ENCODE measurements around the gene ASNSD1. TPM values are rescaled to one million over a fixed set of nuclear protein-coding genes. Genes with fewer than 3 reads are reported as not detected.

Gene ASNSD1
- total and polyA plus RNA-seq, 2 of the 8 experiments (the other 6 are each of a cell fraction or from before 2014, with no cell fraction given), result 14.1 to 44.8 TPM

DNA sequence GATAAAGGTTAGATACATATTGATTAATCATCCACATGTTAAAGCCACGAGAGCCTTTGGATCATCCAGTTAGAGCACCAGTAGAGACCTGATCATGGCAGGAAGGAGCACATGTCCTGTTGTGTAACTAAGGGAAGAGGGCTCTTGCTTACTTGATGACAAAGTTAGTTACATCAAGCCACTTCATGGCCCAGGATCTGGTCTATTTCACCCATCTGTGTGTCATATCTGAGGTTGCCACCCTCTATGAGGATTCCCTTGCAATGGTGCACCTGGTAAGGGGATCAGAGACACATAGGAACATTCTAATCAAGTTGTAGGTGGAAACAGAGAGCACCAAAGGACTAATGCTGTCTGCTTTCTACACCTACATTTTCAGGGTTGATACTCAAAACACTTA is 19.9 kb downstream of the ASNSD1 start:
- Histone ChIP-seq H3K56ac (replicated peaks; ENCODE audit: insufficient read length, low read depth, low read length) (no peak overlapping the region), H4K20me1 (replicated peaks in 1 of 2; ENCODE audit: control insufficient read depth in 1 of 2, insufficient read depth in 2 of 2, low read length in 2 of 2) (no peaks in the 10 kb centered on the region), H3K36me3 (ENCODE audit: control insufficient read depth in 2 of 4, insufficient read depth in 4 of 4, low read length in 3 of 4) (peaks cover 0 to 2% (median 0%) of the 10 kb centered on the region in 4 experiments; a peak in 1 of 8 replicates), H2BK12ac (ENCODE audit: low read depth, low read length) (no peak overlapping the region), H3K27ac (ENCODE audit: low read depth, low read length) (no peak overlapping the region), H2AFZ (ENCODE audit: low read length) (no peak overlapping the region), H3K79me2 (ENCODE audit: control insufficient read depth in 1 of 2, insufficient read depth in 2 of 2, low read length in 2 of 2) (no peaks in the 10 kb centered on the region), H4K8ac (ENCODE audit: extremely low read depth, insufficient read depth, low read length) (no peak overlapping the region), H2BK5ac (ENCODE audit: low read depth, low read length) (no peak overlapping the region), H3K4me2 (ENCODE audit: insufficient read depth in 1 of 2, low read depth in 2 of 2, low read length in 2 of 2) (no peak overlapping the region), H3K4me3 (ENCODE audit: extremely low read depth in 1 of 4, insufficient read depth in 2 of 4, low read depth in 3 of 4, low read length in 4 of 4) (no peak overlapping the region), H3K9me3 (ENCODE audit: insufficient read depth in 2 of 2, low read depth in 1 of 2, low read length in 1 of 2) (0 out of 4 replicates have a peak, but pooled peaks cover 0 to 2% of the 10 kb centered on the region in 2 experiments), H2BK15ac (ENCODE audit: low read length) (no peak overlapping the region), H3K18ac (ENCODE audit: extremely low read depth, low read length) (no peak overlapping the region), H4K5ac (ENCODE audit: insufficient read length, low read depth, low read length) (no peak overlapping the region), H3K4me1 (replicated peaks in 1 of 4; ENCODE audit: control insufficient read depth in 3 of 4, insufficient read depth in 4 of 4, low read length in 3 of 4) (0 out of 7 replicates have a peak, but pooled peaks cover 0 to 3% (median 0%) of the 10 kb centered on the region in 4 experiments), H2BK20ac (ENCODE audit: low read length) (no peak overlapping the region), H3K79me1 (ENCODE audit: low read depth, low read length) (no peaks in the 10 kb centered on the region), H3K14ac (ENCODE audit: insufficient read length) (no peak overlapping the region), H3K23me2 (ENCODE audit: low read depth, low read length) (no peaks in the 10 kb centered on the region), H4K91ac (replicated peaks; ENCODE audit: insufficient read length, low read length) (no peak overlapping the region), H3K9ac (replicated peaks in 1 of 4; ENCODE audit: extremely low read depth in 1 of 4, low read depth in 3 of 4, low read length in 3 of 4) (no peak overlapping the region), H3K27me3 (replicated peaks in 1 of 4; ENCODE audit: control insufficient read depth in 3 of 4, extremely low read depth in 1 of 4, insufficient read depth in 3 of 4, low read length in 3 of 4) (no peaks in the 10 kb centered on the region), H2BK120ac (replicated peaks; ENCODE audit: low read depth, low read length) (no peak overlapping the region), H3K4ac (replicated peaks; ENCODE audit: insufficient read length, low read depth, low read length) (no peak overlapping the region), H3K23ac (ENCODE audit: insufficient read length) (no peak overlapping the region), H2AK5ac (ENCODE audit: low read depth, low read length) (no peak overlapping the region)
- FAIRE-seq (no peak), DNase-seq (ENCODE audit: low read depth in 1 of 2, low spot score in 2 of 2) (no peak)
- TF ChIP-seq HDAC6 (IDR thresholded peaks at IDR 0.05; ENCODE audit: low read depth, low read length) (no peak), SIN3A (conservative IDR thresholded peaks at IDR 0.05 in 1 of 2, IDR thresholded peaks at IDR 0.05 in 1 of 2; ENCODE audit: low read depth in 1 of 2, low read length in 2 of 2) (no peak)
- TF ChIP-seq, protein P1, sequence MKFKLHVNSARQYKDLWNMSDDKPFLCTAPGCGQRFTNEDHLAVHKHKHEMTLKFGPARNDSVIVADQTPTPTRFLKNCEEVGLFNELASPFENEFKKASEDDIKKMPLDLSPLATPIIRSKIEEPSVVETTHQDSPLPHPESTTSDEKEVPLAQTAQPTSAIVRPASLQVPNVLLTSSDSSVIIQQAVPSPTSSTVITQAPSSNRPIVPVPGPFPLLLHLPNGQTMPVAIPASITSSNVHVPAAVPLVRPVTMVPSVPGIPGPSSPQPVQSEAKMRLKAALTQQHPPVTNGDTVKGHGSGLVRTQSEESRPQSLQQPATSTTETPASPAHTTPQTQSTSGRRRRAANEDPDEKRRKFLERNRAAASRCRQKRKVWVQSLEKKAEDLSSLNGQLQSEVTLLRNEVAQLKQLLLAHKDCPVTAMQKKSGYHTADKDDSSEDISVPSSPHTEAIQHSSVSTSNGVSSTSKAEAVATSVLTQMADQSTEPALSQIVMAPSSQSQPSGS (IDR thresholded peaks at IDR 0.05; ENCODE audit: low read length), result no peak
- POLR2A ChIA-PET (ENCODE audit: partially characterized antibody), result interaction anchor here (1.2 kb wide), 1 partner anchor 68 kb away, joined by 4 read pairs; no protein-coding TSS in a partner anchor
- WGBS, 2 experiments (ENCODE audit: extremely low coverage in 1 of 2, insufficient coverage in 1 of 2, insufficient read length in 1 of 2, insufficient replicate concordance in 2 of 2, low coverage in 1 of 2, low lambda C conversion rate in 2 of 2, missing lambda C conversion rate in 1 of 2), result 86% methylated on average over 1 of the region's 1 CpG; no CpG with 5 or more reads in 1 of the 2 experiments
- CTCF ChIA-PET (ENCODE audit: partially characterized antibody), result interaction anchor here (1.5 kb wide), 1 partner anchor 15 kb away, joined by 5 read pairs; no protein-coding TSS in a partner anchor
